Stimulated activated naive B cell treated with anti-CD40 and anti-IgM and Interleukin-4, amounts not matched to agents 10 μg/mL and 1 μg/mL and 100 μg/mL, for 72 hours (primary cell): Measurements from ENCODE around the gene EHMT2.
"Not testable (repeated sequence)": the region's sequence is repeated elsewhere in the genome, so short reads cannot be mapped to it uniquely, and the experiment has no call there.

Experiments used
- ATAC-seq, 2 donors: fragments of 150-1000 bp; cut with Tn5 transposase; replicated peaks; 2 replicates each; pipeline ENCODE4 v1.10.0; 2021; ENCODE audit warnings: moderate library complexity in 1 of 2
- DNase-seq: peaks from one replicate; pipeline ENCODE4 v3.0.0; 2021
- H3K27ac Mint-ChIP-seq: one replicate; pipeline ENCODE4 v1.8.0; 2022; ENCODE audit warnings: mild to moderate bottlenecking, mixed read lengths
- H3K27me3 Mint-ChIP-seq, 2 donors: one replicate each; pipeline ENCODE4 v1.8.0; 2022; ENCODE audit warnings: mixed read lengths in 2 of 2
- H3K36me3 Mint-ChIP-seq, 2 donors: one replicate each; pipeline ENCODE4 v1.8.0; 2022; ENCODE audit warnings: mixed read lengths in 2 of 2, mild to moderate bottlenecking in 1 of 2
- H3K4me1 Mint-ChIP-seq, 2 donors: one replicate each; pipeline ENCODE4 v1.8.0; 2022; ENCODE audit warnings: mixed read lengths in 2 of 2, mild to moderate bottlenecking in 1 of 2
- H3K4me3 Mint-ChIP-seq, 2 donors: one replicate each; pipeline ENCODE4 v1.8.0; 2022; ENCODE audit warnings: mild to moderate bottlenecking in 2 of 2, mixed read lengths in 2 of 2, moderate library complexity in 1 of 2
- H3K9me3 Mint-ChIP-seq, 2 donors: one replicate each; pipeline ENCODE4 v1.8.0; 2022; ENCODE audit warnings: mixed read lengths in 2 of 2, mild to moderate bottlenecking in 1 of 2

The EHMT2 gene

GRCh38 chr6:31927863-31928671, 30.6 kb upstream of the EHMT2 start:
- no peak overlapping the region for H3K27ac Mint-ChIP-seq
- H3K4me3 Mint-ChIP-seq, result no peak overlapping the region

GRCh38 chr6:31927242-31927862, 29.9 kb upstream of the EHMT2 start, which contains the start of gene C2:
TSS of gene C2 (plus strand) at chr6:31927717. CDS start at chr6:31927753, 36 bp downstream.
- no peak within 1 kb of the TSS for H3K4me3 Mint-ChIP-seq
- DNase-seq (no peak), ATAC-seq (no peak)
- H3K36me3 Mint-ChIP-seq, result no peaks in the 10 kb centered on the region
- no peaks in the 10 kb centered on the region for H3K4me1 Mint-ChIP-seq
- no peak within 1 kb of the TSS for H3K27ac Mint-ChIP-seq
- peaks cover 4 to 6% of the 10 kb centered on the region in 2 donors for H3K27me3 Mint-ChIP-seq
- H3K9me3 Mint-ChIP-seq, result no peaks in the 10 kb centered on the region

More at GRCh38 chr6:31927863-31928671, 30.6 kb upstream of the EHMT2 start:
- H3K4me1 Mint-ChIP-seq, result no peaks in the 10 kb centered on the region
- H3K9me3 Mint-ChIP-seq, result no peaks in the 10 kb centered on the region
- DNase-seq (no peak), ATAC-seq (no peak)
- H3K27me3 Mint-ChIP-seq, result peaks cover 7 to 9% of the 10 kb centered on the region in 2 donors
- no peaks in the 10 kb centered on the region for H3K36me3 Mint-ChIP-seq

- no peak overlapping the region for H3K27ac Mint-ChIP-seq
- DNase-seq (no peak), ATAC-seq (no peak)
- H3K4me3 Mint-ChIP-seq, result no peak overlapping the region
- peaks cover 0 to 4% of the 10 kb centered on the region in 2 donors for H3K27me3 Mint-ChIP-seq
- H3K9me3 Mint-ChIP-seq, result no peaks in the 10 kb centered on the region
- no peaks in the 10 kb centered on the region for H3K36me3 Mint-ChIP-seq
- H3K4me1 Mint-ChIP-seq, result no peaks in the 10 kb centered on the region
Observed at GRCh38 chr6:31922942-31923341, 25.4 kb upstream of the EHMT2 start.

GRCh38 chr6:31920811-31921210, 23.3 kb upstream of the EHMT2 start:
- H3K4me1 Mint-ChIP-seq, result no peaks in the 10 kb centered on the region
- no peaks in the 10 kb centered on the region for H3K36me3 Mint-ChIP-seq
- no peak for DNase-seq
- no peak overlapping the region for H3K27ac Mint-ChIP-seq
- H3K27me3 Mint-ChIP-seq, result peaks cover 0 to 4% of the 10 kb centered on the region in 2 donors
- no peak overlapping the region for H3K4me3 Mint-ChIP-seq
- H3K9me3 Mint-ChIP-seq, result no peaks in the 10 kb centered on the region
- ATAC-seq, result no peak

GRCh38 chr6:31919624-31920303, 22.3 kb upstream of the EHMT2 start:
- DNase-seq (no peak), ATAC-seq (no peak)
- H3K4me1 Mint-ChIP-seq, result peaks cover 0 to 6% of the 10 kb centered on the region in 2 donors
- H3K27ac Mint-ChIP-seq, result no peak overlapping the region
- no peaks in the 10 kb centered on the region for H3K36me3 Mint-ChIP-seq
- H3K9me3 Mint-ChIP-seq, result no peaks in the 10 kb centered on the region
- peaks cover 0 to 6% of the 10 kb centered on the region in 2 donors for H3K27me3 Mint-ChIP-seq
- H3K4me3 Mint-ChIP-seq, result no peak overlapping the region

- peaks cover 0 to 6% of the 10 kb centered on the region in 2 donors for H3K27me3 Mint-ChIP-seq
- H3K36me3 Mint-ChIP-seq, result no peaks in the 10 kb centered on the region
- DNase-seq, result no peak
- H3K27ac Mint-ChIP-seq, result no peak overlapping the region
- H3K4me1 Mint-ChIP-seq, result peaks cover 0 to 7% of the 10 kb centered on the region in 2 donors
- H3K9me3 Mint-ChIP-seq, result no peaks in the 10 kb centered on the region
- ATAC-seq, result no peak
- H3K4me3 Mint-ChIP-seq, result no peak overlapping the region
Observed at GRCh38 chr6:31918069-31918720, 20.7 kb upstream of the EHMT2 start.

- Mint-ChIP-seq H3K4me1 (peaks cover 0 to 7% of the 10 kb centered on the region in 2 donors), H3K27me3 (peaks cover 4 to 12% of the 10 kb centered on the region in 2 donors), H3K27ac (no peak overlapping the region), H3K9me3 (no peaks in the 10 kb centered on the region), H3K36me3 (no peaks in the 10 kb centered on the region), H3K4me3 (no peak overlapping the region)
- ATAC-seq, result no peak
- no peak for DNase-seq
Observed at GRCh38 chr6:31915756-31916155, 18.3 kb upstream of the EHMT2 start.

GRCh38 chr6:31915351-31915750, 17.9 kb upstream of the EHMT2 start:
- no peaks in the 10 kb centered on the region for H3K36me3 Mint-ChIP-seq
- H3K9me3 Mint-ChIP-seq, result no peaks in the 10 kb centered on the region
- H3K27ac Mint-ChIP-seq, result no peak overlapping the region
- no peak overlapping the region for H3K4me3 Mint-ChIP-seq
- H3K27me3 Mint-ChIP-seq, result peaks cover 4 to 12% of the 10 kb centered on the region in 2 donors
- DNase-seq (no peak), ATAC-seq (no peak)
- H3K4me1 Mint-ChIP-seq, result peaks cover 0 to 7% of the 10 kb centered on the region in 2 donors

GRCh38 chr6:31911826-31912585, 14.5 kb upstream of the EHMT2 start:
- ATAC-seq (no peak), DNase-seq (no peak)
- H3K9me3 Mint-ChIP-seq, result no peaks in the 10 kb centered on the region
- H3K36me3 Mint-ChIP-seq, result no peaks in the 10 kb centered on the region
- no peak overlapping the region for H3K4me3 Mint-ChIP-seq
- no peak overlapping the region for H3K27ac Mint-ChIP-seq
- peaks cover 0 to 7% of the 10 kb centered on the region in 2 donors for H3K4me1 Mint-ChIP-seq
- peaks cover 4 to 12% of the 10 kb centered on the region in 2 donors for H3K27me3 Mint-ChIP-seq

- not testable (repeated sequence) for H3K4me1 Mint-ChIP-seq, H3K36me3 Mint-ChIP-seq, DNase-seq, H3K4me3 Mint-ChIP-seq, H3K9me3 Mint-ChIP-seq, H3K27me3 Mint-ChIP-seq, ATAC-seq, H3K27ac Mint-ChIP-seq
Observed at GRCh38 chr6:31909298-31909697, 11.8 kb upstream of the EHMT2 start.

GRCh38 chr6:31908791-31909190, 11.3 kb upstream of the EHMT2 start:
- H3K4me3 Mint-ChIP-seq, result no peak overlapping the region
- no peak overlapping the region for H3K27ac Mint-ChIP-seq
- DNase-seq (no peak), ATAC-seq (peak; percentile 69 to 86)
- no peaks in the 10 kb centered on the region for H3K36me3 Mint-ChIP-seq
- no peaks in the 10 kb centered on the region for H3K4me1 Mint-ChIP-seq
- no peaks in the 10 kb centered on the region for H3K9me3 Mint-ChIP-seq
- H3K27me3 Mint-ChIP-seq, result peaks cover 4 to 5% of the 10 kb centered on the region in 2 donors

GRCh38 chr6:31908255-31908654, 10.8 kb upstream of the EHMT2 start:
- not testable (repeated sequence) for H3K27me3 Mint-ChIP-seq, H3K27ac Mint-ChIP-seq, ATAC-seq, H3K9me3 Mint-ChIP-seq, H3K36me3 Mint-ChIP-seq, H3K4me3 Mint-ChIP-seq, DNase-seq, H3K4me1 Mint-ChIP-seq

GRCh38 chr6:31907158-31907813, 9.8 kb upstream of the EHMT2 start:
- peaks cover 6 to 8% of the 10 kb centered on the region in 2 donors for H3K4me1 Mint-ChIP-seq
- no peak overlapping the region for H3K4me3 Mint-ChIP-seq
- no peak overlapping the region for H3K27ac Mint-ChIP-seq
- peaks cover 2% of the 10 kb centered on the region in 2 donors for H3K27me3 Mint-ChIP-seq
- DNase-seq, result no peak
- H3K36me3 Mint-ChIP-seq, result no peaks in the 10 kb centered on the region
- no peak for ATAC-seq
- no peaks in the 10 kb centered on the region for H3K9me3 Mint-ChIP-seq
